ENCODE data around the gene NCKAP5.

The NCKAP5 gene

GRCh38 chr2:132676999-132677398, 891.3 kb downstream of the NCKAP5 start:
- Histone ChIP-seq H3K9ac (ENCODE audit: low read depth, low read length) (no peak overlapping the region), H3K36me3 (ENCODE audit: insufficient read depth, low read length) (no peaks in the 10 kb centered on the region), H3K27ac (ENCODE audit: low read length) (no peak overlapping the region), H3K27me3 (ENCODE audit: insufficient read depth, low read length, poor library complexity) (no peaks in the 10 kb centered on the region), H3K4me1 (ENCODE audit: insufficient read depth, low read length) (no peaks in the 10 kb centered on the region), H3K9me3 (ENCODE audit: insufficient read depth, low read length, severe bottlenecking) (no peaks in the 10 kb centered on the region), H3K4me2 (ENCODE audit: insufficient read depth, low read length) (no peak overlapping the region), H2AFZ (ENCODE audit: low read depth, low read length) (no peak overlapping the region), H4K20me1 (ENCODE audit: insufficient read depth, low read length) (no peaks in the 10 kb centered on the region), H3K79me2 (ENCODE audit: insufficient read depth, low read length) (no peaks in the 10 kb centered on the region), H3K4me3 (ENCODE audit: low read depth in 1 of 2, low read length in 2 of 2) (no peak overlapping the region)
- DNase-seq (no peak), ATAC-seq (ENCODE audit: insufficient read depth, low read depth) (no peak)
- TF ChIP-seq, protein P1, sequence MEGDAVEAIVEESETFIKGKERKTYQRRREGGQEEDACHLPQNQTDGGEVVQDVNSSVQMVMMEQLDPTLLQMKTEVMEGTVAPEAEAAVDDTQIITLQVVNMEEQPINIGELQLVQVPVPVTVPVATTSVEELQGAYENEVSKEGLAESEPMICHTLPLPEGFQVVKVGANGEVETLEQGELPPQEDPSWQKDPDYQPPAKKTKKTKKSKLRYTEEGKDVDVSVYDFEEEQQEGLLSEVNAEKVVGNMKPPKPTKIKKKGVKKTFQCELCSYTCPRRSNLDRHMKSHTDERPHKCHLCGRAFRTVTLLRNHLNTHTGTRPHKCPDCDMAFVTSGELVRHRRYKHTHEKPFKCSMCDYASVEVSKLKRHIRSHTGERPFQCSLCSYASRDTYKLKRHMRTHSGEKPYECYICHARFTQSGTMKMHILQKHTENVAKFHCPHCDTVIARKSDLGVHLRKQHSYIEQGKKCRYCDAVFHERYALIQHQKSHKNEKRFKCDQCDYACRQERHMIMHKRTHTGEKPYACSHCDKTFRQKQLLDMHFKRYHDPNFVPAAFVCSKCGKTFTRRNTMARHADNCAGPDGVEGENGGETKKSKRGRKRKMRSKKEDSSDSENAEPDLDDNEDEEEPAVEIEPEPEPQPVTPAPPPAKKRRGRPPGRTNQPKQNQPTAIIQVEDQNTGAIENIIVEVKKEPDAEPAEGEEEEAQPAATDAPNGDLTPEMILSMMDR (IDR thresholded peaks at IDR 0.05; ENCODE audit: borderline replicate concordance, extremely low read depth, low read length, poor library complexity, severe bottlenecking) = peak; percentile 6
- no peak for TF ChIP-seq EZH2 (IDR thresholded peaks at IDR 0.05; ENCODE audit: borderline replicate concordance, low read depth, low read length, severe bottlenecking)

GRCh38 chr2:132671151-132671835, 897.0 kb downstream of the NCKAP5 start:
- Histone ChIP-seq H3K9me3 (ENCODE audit: insufficient read depth, low read length, severe bottlenecking) (peaks cover 7% of the 10 kb centered on the region), H3K27me3 (ENCODE audit: insufficient read depth, low read length, poor library complexity) (no peaks in the 10 kb centered on the region), H3K36me3 (ENCODE audit: insufficient read depth, low read length) (no peaks in the 10 kb centered on the region), H2AFZ (ENCODE audit: low read depth, low read length) (no peak overlapping the region), H4K20me1 (ENCODE audit: insufficient read depth, low read length) (no peaks in the 10 kb centered on the region), H3K4me3 (ENCODE audit: low read depth in 1 of 2, low read length in 2 of 2) (no peak overlapping the region), H3K27ac (ENCODE audit: low read length) (no peak overlapping the region), H3K9ac (ENCODE audit: low read depth, low read length) (no peak overlapping the region), H3K4me1 (ENCODE audit: insufficient read depth, low read length) (no peaks in the 10 kb centered on the region), H3K4me2 (ENCODE audit: insufficient read depth, low read length) (no peak overlapping the region), H3K79me2 (ENCODE audit: insufficient read depth, low read length) (no peaks in the 10 kb centered on the region)
- TF ChIP-seq, protein P1 (IDR thresholded peaks at IDR 0.05; ENCODE audit: borderline replicate concordance, extremely low read depth, low read length, poor library complexity, severe bottlenecking) = no peak
- TF ChIP-seq EZH2 (IDR thresholded peaks at IDR 0.05; ENCODE audit: borderline replicate concordance, low read depth, low read length, severe bottlenecking) = no peak
- DNase-seq (no peak), ATAC-seq (ENCODE audit: insufficient read depth, low read depth) (no peak)

DNA sequence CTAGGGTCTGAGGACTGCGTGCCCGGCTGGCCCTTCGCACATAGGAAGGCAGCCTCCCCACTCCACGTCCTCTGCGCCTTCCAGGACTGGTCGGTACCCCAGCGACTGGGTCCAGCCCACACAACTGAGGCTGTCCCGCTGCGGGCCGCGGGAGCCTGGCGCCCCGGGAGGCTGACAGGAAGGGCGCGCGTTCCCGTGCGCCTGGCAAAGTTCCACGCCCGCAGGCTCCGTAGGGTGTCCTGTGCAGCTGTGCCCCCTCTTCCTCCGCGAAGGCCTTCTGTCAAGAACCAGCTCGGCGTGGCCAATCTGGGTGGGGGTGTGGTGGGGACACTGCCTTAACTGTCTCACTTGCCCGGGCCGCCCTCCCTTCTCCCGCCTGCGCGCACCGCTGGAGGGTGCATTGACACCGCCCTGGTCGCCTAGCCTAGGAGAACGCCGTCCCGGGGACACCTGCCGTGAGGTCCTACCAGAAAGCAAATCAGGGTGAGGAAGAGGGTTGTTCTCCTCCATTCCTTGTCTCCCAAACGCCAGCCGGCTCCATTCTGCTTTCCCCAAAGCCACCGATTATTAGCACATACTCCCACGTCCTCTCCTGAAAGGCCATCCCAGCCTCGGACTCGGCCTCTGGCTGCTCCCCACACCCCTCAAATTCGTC, 897.6 kb downstream of the NCKAP5 start:
- Histone ChIP-seq H3K27me3 (ENCODE audit: insufficient read depth, low read length, poor library complexity) (no peaks in the 10 kb centered on the region), H3K4me1 (ENCODE audit: insufficient read depth, low read length) (no peaks in the 10 kb centered on the region), H3K27ac (ENCODE audit: low read length) (no peak overlapping the region), H3K4me3 (ENCODE audit: low read depth in 1 of 2, low read length in 2 of 2) (no peak overlapping the region), H3K9me3 (ENCODE audit: insufficient read depth, low read length, severe bottlenecking) (peaks cover 7% of the 10 kb centered on the region), H3K36me3 (ENCODE audit: insufficient read depth, low read length) (no peaks in the 10 kb centered on the region), H2AFZ (ENCODE audit: low read depth, low read length) (no peak overlapping the region), H3K79me2 (ENCODE audit: insufficient read depth, low read length) (no peaks in the 10 kb centered on the region), H3K9ac (ENCODE audit: low read depth, low read length) (no peak overlapping the region), H4K20me1 (ENCODE audit: insufficient read depth, low read length) (no peaks in the 10 kb centered on the region), H3K4me2 (ENCODE audit: insufficient read depth, low read length) (no peak overlapping the region)
- TF ChIP-seq, protein P1 (IDR thresholded peaks at IDR 0.05; ENCODE audit: borderline replicate concordance, extremely low read depth, low read length, poor library complexity, severe bottlenecking) = no peak
- no peak for TF ChIP-seq EZH2 (IDR thresholded peaks at IDR 0.05; ENCODE audit: borderline replicate concordance, low read depth, low read length, severe bottlenecking)
- no peak for DNase-seq
- no peak for ATAC-seq (ENCODE audit: insufficient read depth, low read depth)

All from DND-41 (cell line).